GM19099 (cell line): ENCODE results near the gene EXOSC1.

Source experiments
- POLR2A ChIP-seq: IDR thresholded peaks from 3 replicates; pipeline ENCODE4 v1.6.1; 2011; ENCODE audit warnings: low read depth; ENCODE audit not compliant: insufficient read length; ENCODE audit errors: extremely low read depth

Gene EXOSC1

DNA sequence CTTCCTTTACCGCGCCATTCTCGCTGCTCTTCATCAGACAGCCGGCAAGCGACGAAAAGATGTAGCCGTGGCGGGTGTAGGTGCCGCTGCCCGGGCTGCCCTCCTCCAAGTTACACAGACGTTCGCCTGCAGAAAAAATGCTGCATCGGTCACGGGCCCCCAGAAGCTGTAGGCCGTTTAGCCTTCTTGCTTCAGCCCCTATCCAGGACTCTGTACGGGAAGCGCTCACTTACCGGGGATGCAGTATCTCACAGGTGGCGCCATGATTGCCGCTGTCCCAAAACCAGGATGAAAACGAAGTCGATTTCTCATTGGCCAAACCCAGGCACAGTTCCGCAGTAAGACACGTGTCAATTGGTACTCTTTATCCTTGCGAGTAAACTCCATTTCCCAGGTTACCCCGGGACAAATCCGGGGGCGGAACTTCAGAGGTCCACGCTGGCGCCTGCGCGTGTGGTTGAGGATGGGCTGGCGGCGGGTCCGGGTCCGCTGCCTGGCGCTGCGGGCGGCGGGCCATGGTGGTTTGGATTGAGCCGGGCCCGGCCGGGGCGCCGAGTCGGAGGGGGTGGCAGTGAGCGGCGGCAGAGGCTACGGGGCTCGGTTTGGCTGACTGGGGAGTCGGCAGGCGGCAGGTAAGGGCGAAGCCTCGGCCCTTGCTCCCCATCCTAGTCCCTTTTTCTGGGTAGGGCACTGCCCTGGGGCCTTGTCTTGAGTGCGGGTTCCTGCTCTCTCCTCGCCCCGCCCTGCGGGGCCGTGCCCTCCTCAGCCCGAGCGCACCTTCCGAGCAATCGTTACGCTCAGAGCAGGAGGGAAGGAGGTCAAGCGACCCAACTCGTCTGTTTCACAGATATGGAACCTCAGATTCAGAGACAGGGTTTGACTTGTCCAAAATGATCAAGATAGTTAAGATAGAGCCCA lies at the start of gene EXOSC1, which contains the start of gene ZDHHC16:
Gene EXOSC1 (minus strand): TSS at position 285 of the 918 bp plus-strand sequence. CDS start 21 bp downstream, at position 264.
Gene ZDHHC16 (plus strand): TSS at position 454 of the 918 bp plus-strand sequence. CDS start 5,501 bp downstream, outside the sequence.
- TF ChIP-seq POLR2A: peak; percentile 90

DNA sequence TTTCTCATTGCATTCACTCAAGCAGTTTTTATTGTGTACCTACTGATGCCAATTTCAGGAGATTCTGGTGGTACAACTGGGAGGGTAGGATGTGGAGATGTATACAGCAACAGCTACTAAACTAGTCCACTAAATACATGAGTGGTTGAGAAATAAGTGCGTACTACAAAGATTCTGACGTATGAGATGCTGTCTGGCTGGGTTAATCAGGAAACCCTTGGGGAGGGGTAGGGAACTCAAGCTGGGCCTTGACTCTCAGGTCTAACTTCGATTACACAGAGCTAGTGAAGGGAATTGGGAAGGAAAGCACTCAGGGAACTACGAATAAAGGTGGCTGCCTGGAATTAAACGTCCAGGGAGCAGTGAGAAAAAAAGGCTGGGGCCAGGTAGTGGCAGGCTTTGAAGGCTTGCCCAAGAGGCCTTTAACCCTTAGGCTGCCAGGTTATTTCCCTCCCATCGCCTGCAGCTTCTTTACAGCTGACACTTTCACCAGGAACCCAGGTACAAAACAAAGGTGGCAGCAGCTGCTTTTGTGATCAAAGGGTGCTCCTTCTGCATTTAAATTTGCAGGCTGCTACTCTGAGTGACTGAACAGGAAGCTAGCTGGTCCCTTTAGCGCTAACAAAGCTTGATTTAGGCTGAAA lies 49.2 kb upstream of the EXOSC1 start:
- no peak for TF ChIP-seq POLR2A

DNA sequence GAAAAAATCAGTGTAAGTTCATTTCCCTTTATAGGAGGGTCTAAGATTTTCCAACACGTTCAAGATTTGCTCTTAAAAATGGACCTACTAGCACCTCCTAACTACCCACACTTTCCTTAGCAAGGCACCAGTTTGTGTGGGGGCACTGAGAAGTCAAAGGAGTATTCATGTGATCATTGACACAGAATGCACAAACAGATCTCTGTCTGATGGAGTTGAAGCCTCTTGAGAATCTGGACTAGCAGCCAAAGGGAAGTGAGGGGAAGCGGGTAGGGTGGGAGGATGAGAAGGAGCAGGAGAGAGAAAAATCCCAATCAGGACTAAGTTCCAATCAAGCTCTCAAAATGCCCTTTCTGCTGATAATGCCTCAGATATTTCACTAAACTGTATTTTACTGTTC lies 48.3 kb upstream of the EXOSC1 start:
- no peak for TF ChIP-seq POLR2A

DNA sequence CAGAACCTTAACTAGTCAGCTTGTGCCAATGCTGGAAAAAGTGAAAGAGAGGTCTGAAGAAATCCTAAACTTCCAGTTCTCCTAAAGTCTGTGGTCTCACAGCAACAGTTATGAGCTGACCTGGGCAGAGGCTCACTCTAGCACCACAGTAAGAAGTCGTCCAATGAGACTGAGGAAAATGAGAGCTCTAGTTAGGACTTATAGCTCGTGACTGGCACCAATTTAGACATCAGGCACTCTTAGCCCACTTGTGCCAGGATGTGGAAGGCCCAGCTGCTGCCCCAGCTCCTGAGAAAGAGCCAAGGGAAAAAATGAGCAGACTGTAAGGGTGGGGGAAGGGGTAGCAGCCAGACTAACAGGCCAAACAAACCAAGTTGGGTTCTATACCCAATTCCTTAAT lies 44.8 kb upstream of the EXOSC1 start:
- TF ChIP-seq POLR2A: no peak

DNA sequence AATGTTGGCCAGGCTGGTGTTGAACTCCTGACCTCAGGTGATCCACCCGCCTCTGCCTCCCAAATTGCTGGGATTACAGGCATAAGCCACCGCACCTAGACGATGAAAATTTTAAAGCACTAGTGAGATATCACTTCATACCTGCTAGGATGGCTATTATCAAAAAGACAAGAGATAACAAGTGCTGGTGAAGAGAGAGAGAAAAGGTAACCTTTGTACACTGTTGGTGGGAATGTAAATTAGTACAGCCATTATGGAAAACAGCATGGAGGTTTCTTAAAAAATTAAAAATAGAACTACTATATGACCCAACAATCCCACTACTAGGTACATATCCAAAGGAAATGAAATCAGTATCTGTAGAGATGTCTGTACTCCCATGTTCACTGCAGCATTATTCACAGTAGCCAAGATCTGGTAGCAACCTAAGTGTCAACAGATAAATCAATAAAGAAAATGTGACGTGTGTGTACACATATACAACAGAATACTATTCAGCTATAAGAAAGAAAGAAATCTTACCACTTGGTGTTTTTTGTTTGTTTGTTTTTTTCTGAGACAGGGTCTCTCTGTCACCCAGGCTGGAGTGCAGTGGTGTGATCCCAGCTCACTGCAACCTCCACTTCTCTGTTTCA lies 40.0 kb upstream of the EXOSC1 start:
- TF ChIP-seq POLR2A: no peak

- TF ChIP-seq POLR2A: no peak
Measured at GRCh38 chr10:97483921-97484320, 38.1 kb upstream of the EXOSC1 start.

GRCh38 chr10:97483506-97483905 lies 37.7 kb upstream of the EXOSC1 start:
- TF ChIP-seq POLR2A: no peak

GRCh38 chr10:97482381-97482780 lies 36.6 kb upstream of the EXOSC1 start:
- TF ChIP-seq POLR2A: no peak

DNA sequence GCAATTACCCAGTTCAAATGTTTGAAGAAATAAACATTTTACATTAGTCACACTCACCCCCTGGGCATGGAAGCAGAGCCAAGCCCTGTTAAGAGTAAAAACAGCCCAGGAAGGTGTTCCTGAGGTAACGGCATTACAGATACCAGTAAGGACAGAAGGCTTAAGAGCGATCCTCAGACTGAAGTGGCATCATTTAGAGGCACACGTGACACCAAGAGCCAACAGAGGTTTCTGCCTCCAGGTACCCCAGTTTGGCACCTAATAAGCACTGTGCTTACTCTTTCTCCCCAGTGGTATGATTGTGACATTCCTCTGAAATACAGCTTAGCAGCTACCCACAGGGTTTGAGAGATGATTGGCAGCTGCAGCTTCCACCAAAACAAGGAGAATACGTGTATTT lies 35.3 kb upstream of the EXOSC1 start:
- no peak for TF ChIP-seq POLR2A

DNA sequence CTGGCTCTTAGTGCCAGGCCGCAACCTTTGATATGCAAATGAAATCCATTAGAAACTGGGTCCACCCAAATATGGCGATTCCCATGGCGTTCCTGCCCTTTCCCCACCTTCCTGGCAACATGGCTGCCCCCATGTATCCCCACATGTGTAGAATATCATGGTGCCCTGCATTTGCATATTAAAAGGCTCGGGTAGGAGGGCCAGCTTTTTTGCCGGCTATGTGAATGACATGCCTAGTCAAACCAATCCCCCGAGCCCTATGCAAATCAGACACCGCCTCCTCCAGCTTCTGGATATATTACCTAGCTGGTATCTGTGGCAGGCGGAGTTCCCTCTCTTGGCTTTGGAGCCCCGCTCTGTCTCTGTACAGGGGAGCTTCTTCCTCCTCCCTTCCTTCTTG lies 34.1 kb upstream of the EXOSC1 start:
- no peak for TF ChIP-seq POLR2A

DNA sequence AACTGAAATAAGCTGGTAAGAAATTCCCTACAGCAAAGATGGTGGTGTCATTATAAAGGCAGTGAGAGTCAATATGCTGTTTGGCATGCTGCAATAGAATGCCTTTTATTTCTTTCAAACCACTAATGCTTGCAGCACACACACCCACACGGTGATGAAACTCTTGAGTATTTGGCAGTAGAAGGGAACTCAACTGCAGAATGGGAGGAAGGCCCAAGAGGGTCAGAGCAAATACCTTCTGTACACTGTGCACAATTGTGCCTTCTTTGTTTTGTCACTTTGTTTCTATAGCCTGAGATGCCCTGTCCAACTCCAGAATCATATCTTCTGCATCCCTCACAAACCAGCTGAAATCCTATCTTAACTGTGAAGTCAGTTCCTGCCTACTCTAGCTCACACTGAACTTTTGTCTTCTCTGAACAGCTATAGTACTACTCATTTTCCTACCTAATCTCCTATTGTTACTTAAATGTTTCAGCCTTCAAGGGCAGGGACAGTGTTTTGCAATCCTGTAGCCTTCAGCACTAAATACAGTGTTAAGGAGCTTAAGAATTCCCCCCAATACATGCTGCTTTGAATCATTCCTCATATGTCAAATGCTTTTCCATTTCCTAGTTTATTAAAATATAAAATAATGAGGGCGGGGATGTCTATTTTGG lies 30.3 kb upstream of the EXOSC1 start:
- no peak for TF ChIP-seq POLR2A

DNA sequence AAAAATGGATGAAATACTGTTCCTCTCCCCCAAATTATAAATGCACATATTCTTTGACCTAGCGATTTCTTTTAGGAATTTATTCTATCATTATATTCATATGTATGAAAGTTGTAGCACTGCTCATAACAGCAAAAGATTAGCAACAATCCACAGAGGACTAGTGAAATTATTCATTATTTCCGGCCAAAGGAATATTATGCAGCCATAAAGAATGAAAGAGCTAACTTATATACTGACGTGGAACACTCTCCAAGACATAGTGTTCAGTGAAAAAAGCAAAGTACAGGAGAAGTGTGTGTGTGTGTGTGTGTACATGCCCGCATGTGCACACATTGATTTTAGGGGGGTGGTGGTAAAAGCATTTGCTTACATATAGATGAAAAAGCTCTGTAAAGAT lies 29.1 kb upstream of the EXOSC1 start:
- no peak for TF ChIP-seq POLR2A

DNA sequence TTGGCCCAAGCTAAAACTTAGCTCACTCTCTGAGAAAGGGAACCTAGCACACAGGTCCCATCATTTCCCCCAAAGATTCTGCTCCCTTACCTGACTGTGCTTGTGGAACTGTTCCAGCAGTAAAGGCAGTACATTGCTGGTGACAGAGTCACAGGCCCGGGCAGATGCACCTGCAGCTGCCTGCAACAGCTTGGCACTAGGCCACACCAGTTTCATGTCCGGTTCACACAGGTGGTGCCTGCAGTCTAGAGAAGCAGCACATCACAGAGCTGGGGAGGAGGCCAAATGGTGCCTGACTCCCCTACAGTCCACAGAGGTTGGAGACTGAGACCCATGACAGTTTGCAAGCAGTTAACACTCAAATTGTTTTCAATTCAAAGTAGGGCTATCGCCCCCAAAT lies 22.4 kb upstream of the EXOSC1 start:
- TF ChIP-seq POLR2A: no peak

GRCh38 chr10:97466755-97467154 lies 20.9 kb upstream of the EXOSC1 start:
- no peak for TF ChIP-seq POLR2A

GRCh38 chr10:97465982-97466381 lies 20.2 kb upstream of the EXOSC1 start:
- TF ChIP-seq POLR2A: no peak
